Upper lobe of left lung (tissue), 4 donors: ENCODE data around the gene KIF23.

ENCODE experiments used
- POLR2A ChIP-seq, 4 donors: fragments of 450-650 bp; IDR thresholded peaks; one replicate each; pipeline ENCODE4 v1.5.1; 2016 to 2017; ENCODE audit warnings: antibody characterized with exemption in 4 of 4, mild to moderate bottlenecking in 2 of 4
- POLR2AphosphoS5 ChIP-seq, 2 donors: sonication (generic); formaldehyde crosslinking; IDR thresholded peaks; one replicate each; pipeline ENCODE4 v1.5.1; 2017; ENCODE audit warnings: antibody characterized with exemption in 2 of 2
- TF ChIP-seq, protein P1 (sequence below), 6 experiments: fragments of 450-650 bp in 4 of 6; fragments of 200-600 bp in 2 of 6; sonication (generic) in 2 of 6; IDR thresholded peaks; one replicate each; pipeline ENCODE4 v1.5.1; 2016 to 2019; ENCODE audit warnings: antibody characterized with exemption in 6 of 6

DNA sequence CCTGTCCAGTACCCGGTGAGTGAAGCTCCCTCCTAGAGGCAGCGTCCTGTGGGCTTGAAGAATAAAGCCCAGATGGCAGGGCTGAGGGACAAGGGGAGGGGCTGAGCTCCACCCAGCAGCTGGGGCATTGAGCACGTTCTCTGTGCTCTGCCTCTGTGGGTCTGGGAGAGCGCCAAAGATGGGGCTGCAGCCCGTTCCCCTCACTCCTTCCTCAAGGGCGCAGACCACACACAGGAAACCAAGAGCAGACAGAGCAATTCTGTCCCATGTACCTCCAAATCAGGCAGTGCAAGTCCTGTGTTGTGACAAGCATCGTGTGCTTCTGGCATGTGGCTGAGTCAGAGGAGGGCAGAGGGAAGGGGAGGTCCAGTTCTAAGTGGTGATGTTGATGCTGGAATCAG lies 15.7 kb upstream of the KIF23 start:
- TF ChIP-seq, protein P1, sequence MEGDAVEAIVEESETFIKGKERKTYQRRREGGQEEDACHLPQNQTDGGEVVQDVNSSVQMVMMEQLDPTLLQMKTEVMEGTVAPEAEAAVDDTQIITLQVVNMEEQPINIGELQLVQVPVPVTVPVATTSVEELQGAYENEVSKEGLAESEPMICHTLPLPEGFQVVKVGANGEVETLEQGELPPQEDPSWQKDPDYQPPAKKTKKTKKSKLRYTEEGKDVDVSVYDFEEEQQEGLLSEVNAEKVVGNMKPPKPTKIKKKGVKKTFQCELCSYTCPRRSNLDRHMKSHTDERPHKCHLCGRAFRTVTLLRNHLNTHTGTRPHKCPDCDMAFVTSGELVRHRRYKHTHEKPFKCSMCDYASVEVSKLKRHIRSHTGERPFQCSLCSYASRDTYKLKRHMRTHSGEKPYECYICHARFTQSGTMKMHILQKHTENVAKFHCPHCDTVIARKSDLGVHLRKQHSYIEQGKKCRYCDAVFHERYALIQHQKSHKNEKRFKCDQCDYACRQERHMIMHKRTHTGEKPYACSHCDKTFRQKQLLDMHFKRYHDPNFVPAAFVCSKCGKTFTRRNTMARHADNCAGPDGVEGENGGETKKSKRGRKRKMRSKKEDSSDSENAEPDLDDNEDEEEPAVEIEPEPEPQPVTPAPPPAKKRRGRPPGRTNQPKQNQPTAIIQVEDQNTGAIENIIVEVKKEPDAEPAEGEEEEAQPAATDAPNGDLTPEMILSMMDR (IDR thresholded peaks at IDR 0.05): no peak
- TF ChIP-seq POLR2A (IDR thresholded peaks at IDR 0.05) (no peak), POLR2AphosphoS5 (IDR thresholded peaks at IDR 0.05) (no peak)
